B cell (primary cell): ENCODE measurements around the gene CHSY3.

Experiments
- EZH2 ChIP-seq: IDR thresholded peaks from 2 replicates; pipeline ENCODE4 v1.6.1; 2012; ENCODE audit warnings: borderline replicate concordance, low read depth, mild to moderate bottlenecking, moderate library complexity, low read length; ENCODE audit not compliant: insufficient read depth, poor library complexity, severe bottlenecking
- TF ChIP-seq, protein P1 (sequence below): fragments of 200-600 bp; IDR thresholded peaks from one replicate; pipeline ENCODE4 v1.8.0; 2022; ENCODE audit warnings: antibody characterized with exemption, mild to moderate bottlenecking

DNA sequence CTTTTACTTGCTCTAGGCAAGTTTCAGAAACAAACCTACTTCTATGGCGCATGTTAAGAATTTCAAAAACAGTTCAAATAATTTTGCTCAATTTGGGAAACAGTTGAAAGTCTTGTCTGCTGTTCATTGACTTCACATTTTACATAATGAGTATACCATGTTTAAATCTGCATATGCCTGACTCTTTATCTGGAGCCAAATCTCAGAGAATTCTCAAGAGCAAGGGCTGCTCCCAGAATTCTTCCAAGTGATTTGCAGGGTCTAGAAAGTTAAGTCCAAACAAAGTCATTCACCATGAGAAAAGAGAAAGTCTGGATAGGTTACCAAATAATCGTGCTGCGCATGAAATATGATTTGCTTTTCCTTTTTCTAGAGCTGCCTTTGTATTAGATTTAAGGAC lies 160.2 kb downstream of the CHSY3 start:
- TF ChIP-seq, protein P1, sequence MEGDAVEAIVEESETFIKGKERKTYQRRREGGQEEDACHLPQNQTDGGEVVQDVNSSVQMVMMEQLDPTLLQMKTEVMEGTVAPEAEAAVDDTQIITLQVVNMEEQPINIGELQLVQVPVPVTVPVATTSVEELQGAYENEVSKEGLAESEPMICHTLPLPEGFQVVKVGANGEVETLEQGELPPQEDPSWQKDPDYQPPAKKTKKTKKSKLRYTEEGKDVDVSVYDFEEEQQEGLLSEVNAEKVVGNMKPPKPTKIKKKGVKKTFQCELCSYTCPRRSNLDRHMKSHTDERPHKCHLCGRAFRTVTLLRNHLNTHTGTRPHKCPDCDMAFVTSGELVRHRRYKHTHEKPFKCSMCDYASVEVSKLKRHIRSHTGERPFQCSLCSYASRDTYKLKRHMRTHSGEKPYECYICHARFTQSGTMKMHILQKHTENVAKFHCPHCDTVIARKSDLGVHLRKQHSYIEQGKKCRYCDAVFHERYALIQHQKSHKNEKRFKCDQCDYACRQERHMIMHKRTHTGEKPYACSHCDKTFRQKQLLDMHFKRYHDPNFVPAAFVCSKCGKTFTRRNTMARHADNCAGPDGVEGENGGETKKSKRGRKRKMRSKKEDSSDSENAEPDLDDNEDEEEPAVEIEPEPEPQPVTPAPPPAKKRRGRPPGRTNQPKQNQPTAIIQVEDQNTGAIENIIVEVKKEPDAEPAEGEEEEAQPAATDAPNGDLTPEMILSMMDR: no peak
- TF ChIP-seq EZH2: no peak
